ENCODE measurements around the gene GPRC5D.
A peak's percentile ranks its signal among the peaks of the same experiment; 100 is the strongest.

Gene GPRC5D

GRCh38 chr12:12985817-12986408, 33.9 kb upstream of the GPRC5D start:
- Histone ChIP-seq H3K27ac (replicated peaks) (no peak overlapping the region), H3K27me3 (ENCODE audit: insufficient read depth, poor library complexity, severe bottlenecking) (no peaks in the 10 kb centered on the region), H3K4me3 (replicated peaks; ENCODE audit: insufficient read depth, low read length) (no peak overlapping the region)
- peak in 1 of 2 experiments; percentile 14 for DNase-seq (ENCODE audit: low read depth in 1 of 2, low spot score in 1 of 2)
- TF ChIP-seq, protein P1, sequence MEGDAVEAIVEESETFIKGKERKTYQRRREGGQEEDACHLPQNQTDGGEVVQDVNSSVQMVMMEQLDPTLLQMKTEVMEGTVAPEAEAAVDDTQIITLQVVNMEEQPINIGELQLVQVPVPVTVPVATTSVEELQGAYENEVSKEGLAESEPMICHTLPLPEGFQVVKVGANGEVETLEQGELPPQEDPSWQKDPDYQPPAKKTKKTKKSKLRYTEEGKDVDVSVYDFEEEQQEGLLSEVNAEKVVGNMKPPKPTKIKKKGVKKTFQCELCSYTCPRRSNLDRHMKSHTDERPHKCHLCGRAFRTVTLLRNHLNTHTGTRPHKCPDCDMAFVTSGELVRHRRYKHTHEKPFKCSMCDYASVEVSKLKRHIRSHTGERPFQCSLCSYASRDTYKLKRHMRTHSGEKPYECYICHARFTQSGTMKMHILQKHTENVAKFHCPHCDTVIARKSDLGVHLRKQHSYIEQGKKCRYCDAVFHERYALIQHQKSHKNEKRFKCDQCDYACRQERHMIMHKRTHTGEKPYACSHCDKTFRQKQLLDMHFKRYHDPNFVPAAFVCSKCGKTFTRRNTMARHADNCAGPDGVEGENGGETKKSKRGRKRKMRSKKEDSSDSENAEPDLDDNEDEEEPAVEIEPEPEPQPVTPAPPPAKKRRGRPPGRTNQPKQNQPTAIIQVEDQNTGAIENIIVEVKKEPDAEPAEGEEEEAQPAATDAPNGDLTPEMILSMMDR (IDR thresholded peaks at IDR 0.05; ENCODE audit: insufficient read depth, low read length): peak; percentile 35
- TF ChIP-seq, protein P2, sequence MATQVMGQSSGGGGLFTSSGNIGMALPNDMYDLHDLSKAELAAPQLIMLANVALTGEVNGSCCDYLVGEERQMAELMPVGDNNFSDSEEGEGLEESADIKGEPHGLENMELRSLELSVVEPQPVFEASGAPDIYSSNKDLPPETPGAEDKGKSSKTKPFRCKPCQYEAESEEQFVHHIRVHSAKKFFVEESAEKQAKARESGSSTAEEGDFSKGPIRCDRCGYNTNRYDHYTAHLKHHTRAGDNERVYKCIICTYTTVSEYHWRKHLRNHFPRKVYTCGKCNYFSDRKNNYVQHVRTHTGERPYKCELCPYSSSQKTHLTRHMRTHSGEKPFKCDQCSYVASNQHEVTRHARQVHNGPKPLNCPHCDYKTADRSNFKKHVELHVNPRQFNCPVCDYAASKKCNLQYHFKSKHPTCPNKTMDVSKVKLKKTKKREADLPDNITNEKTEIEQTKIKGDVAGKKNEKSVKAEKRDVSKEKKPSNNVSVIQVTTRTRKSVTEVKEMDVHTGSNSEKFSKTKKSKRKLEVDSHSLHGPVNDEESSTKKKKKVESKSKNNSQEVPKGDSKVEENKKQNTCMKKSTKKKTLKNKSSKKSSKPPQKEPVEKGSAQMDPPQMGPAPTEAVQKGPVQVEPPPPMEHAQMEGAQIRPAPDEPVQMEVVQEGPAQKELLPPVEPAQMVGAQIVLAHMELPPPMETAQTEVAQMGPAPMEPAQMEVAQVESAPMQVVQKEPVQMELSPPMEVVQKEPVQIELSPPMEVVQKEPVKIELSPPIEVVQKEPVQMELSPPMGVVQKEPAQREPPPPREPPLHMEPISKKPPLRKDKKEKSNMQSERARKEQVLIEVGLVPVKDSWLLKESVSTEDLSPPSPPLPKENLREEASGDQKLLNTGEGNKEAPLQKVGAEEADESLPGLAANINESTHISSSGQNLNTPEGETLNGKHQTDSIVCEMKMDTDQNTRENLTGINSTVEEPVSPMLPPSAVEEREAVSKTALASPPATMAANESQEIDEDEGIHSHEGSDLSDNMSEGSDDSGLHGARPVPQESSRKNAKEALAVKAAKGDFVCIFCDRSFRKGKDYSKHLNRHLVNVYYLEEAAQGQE (IDR thresholded peaks at IDR 0.05; ENCODE audit: insufficient replicate concordance, low read depth): no peak
- TF ChIP-seq POLR2AphosphoS5 (IDR thresholded peaks at IDR 0.05; ENCODE audit: low read depth) (no peak), GABPA (IDR thresholded peaks at IDR 0.05; ENCODE audit: low read depth) (no peak), SPI1 (IDR thresholded peaks at IDR 0.05; ENCODE audit: borderline replicate concordance, low read depth) (no peak)

DNA sequence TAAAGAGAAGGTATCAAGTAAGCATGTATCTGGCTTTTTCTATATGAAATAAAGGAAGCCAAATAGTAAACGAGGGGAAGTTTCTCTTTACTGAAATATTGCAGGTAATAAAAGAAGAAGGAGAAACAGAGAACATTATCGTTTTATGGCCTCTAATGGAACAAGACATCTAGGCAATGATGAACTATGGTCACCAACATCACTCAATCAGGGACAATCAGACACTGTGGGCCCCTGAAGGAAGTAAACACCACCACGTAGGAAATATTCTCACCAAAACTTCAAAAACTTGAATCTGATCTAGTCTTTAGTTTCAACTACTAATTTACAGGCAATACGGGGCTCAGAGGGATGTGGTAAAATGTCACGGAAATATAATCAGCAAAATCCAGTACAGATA, 32.2 kb upstream of the GPRC5D start:
- DNase-seq (ENCODE audit: low read depth in 1 of 2, low spot score in 1 of 2): no peak
- Histone ChIP-seq H3K27ac (replicated peaks) (no peak overlapping the region), H3K4me3 (replicated peaks; ENCODE audit: insufficient read depth, low read length) (no peak overlapping the region), H3K27me3 (ENCODE audit: insufficient read depth, poor library complexity, severe bottlenecking) (no peaks in the 10 kb centered on the region)
- TF ChIP-seq, protein P2 (IDR thresholded peaks at IDR 0.05; ENCODE audit: insufficient replicate concordance, low read depth): no peak
- no peak for TF ChIP-seq GABPA (IDR thresholded peaks at IDR 0.05; ENCODE audit: low read depth)
- TF ChIP-seq SPI1 (IDR thresholded peaks at IDR 0.05; ENCODE audit: borderline replicate concordance, low read depth): no peak
- TF ChIP-seq, protein P1 (IDR thresholded peaks at IDR 0.05; ENCODE audit: insufficient read depth, low read length): no peak
- no peak for TF ChIP-seq POLR2AphosphoS5 (IDR thresholded peaks at IDR 0.05; ENCODE audit: low read depth)

GRCh38 chr12:12983420-12984035, 31.6 kb upstream of the GPRC5D start:
- no peak for TF ChIP-seq GABPA (IDR thresholded peaks at IDR 0.05; ENCODE audit: low read depth)
- TF ChIP-seq, protein P1 (IDR thresholded peaks at IDR 0.05; ENCODE audit: insufficient read depth, low read length): peak; percentile 48
- Histone ChIP-seq H3K27ac (replicated peaks) (no peak overlapping the region), H3K27me3 (ENCODE audit: insufficient read depth, poor library complexity, severe bottlenecking) (no peaks in the 10 kb centered on the region), H3K4me3 (replicated peaks; ENCODE audit: insufficient read depth, low read length) (no peak overlapping the region)
- DNase-seq (ENCODE audit: low read depth in 1 of 2, low spot score in 1 of 2): peak in 1 of 2 experiments; percentile 17
